Measurements from ENCODE around the gene GGA1. TPM values are rescaled to one million over a fixed set of nuclear protein-coding genes. Genes with fewer than 3 reads are reported as not detected.
"Not testable (repeated sequence)": the region's sequence is repeated elsewhere in the genome, so short reads cannot be mapped to it uniquely, and the experiment has no call there.

GGA1 gene
- total RNA-seq, 2 donors from 2014 or later, result 70.5 to 86.8 TPM

DNA sequence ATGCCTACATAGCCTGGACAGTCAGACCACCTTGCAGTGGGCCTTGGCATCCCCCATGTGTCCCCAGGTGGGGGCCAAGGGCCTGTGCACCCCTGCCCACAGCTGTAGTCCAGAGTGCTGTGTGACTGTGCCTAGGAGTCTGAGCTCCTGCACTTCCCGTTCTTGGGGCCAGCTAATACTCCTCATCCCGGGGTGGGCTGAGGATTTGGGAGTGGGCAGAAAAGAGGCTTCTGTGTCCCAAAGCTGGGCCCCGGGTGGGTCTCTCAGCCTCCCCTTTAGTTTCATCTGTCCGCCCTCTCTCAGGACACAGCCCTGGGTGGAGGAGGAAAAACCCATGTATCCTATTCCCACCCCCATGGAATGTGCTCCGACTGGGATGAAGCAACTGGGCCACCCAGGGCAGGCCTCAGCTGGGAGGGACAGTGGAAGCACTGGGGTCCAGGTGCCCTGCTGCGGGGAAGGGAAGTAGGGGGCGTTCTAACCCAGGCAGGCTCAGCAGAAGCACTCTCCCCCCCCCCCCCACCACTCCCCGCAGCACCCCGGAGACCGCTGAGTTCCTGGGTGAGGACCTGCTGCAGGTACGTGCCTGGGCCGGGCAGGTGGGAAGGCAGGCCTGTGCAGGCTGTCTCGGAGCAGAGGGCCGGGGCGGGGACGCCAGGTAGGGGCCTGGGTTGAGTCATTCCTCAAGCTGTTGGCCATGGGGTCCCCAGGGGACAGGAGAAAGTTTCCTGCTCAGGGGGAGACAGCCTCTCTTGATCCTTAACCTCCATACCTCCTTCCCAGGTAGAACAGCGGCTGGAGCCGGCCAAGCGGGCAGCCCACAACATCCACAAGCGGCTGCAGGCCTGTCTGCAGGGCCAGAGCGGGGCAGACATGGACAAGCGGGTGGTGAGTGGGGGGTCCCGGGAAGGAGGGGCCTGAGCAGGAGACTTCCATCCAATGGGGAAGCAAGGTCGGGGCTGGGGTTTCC, 32.2 kb downstream of the GGA1 start:
- ATAC-seq (peak; percentile 23), DNase-seq (no peak)
- Mint-ChIP-seq H3K27me3 (no peaks in the 10 kb centered on the region), H3K27ac (peak overlapping the region; percentile 87), H3K4me1 (peaks cover 49% of the 10 kb centered on the region), H3K36me3 (ENCODE audit: low read depth) (peaks cover 8% of the 10 kb centered on the region), H3K4me3 (peak overlapping the region; percentile 99)
- H3K9me3 ChIP-seq (ENCODE audit: control insufficient read depth, low read length, poor library complexity, severe bottlenecking), result no peaks in the 10 kb centered on the region

DNA sequence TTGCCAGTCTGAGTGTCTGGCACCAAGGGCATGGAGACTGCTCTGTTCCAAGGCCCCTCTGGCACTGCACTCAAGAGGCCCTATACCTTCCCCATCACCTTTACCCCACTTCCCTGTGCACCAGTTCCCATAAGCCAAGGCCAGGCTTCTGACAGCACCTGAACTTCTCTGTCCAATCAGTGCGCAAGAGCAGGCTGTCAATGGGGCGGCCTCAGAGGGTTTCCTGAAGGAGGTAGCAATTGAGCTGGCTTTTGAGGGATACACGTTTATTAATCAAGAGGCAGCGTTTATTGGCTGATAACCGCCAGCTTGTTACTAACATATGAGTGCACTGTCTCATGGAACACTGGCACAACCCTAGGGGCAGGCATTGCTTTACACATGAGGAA, 32.9 kb downstream of the GGA1 start:
- Mint-ChIP-seq H3K36me3 (ENCODE audit: low read depth) (peaks cover 8% of the 10 kb centered on the region), H3K27ac (peak overlapping the region; percentile 87), H3K27me3 (no peaks in the 10 kb centered on the region), H3K4me1 (peaks cover 46% of the 10 kb centered on the region), H3K4me3 (peak overlapping the region; percentile 99)
- ATAC-seq (no peak), DNase-seq (no peak)
- H3K9me3 ChIP-seq (ENCODE audit: control insufficient read depth, low read length, poor library complexity, severe bottlenecking), result no peaks in the 10 kb centered on the region

DNA sequence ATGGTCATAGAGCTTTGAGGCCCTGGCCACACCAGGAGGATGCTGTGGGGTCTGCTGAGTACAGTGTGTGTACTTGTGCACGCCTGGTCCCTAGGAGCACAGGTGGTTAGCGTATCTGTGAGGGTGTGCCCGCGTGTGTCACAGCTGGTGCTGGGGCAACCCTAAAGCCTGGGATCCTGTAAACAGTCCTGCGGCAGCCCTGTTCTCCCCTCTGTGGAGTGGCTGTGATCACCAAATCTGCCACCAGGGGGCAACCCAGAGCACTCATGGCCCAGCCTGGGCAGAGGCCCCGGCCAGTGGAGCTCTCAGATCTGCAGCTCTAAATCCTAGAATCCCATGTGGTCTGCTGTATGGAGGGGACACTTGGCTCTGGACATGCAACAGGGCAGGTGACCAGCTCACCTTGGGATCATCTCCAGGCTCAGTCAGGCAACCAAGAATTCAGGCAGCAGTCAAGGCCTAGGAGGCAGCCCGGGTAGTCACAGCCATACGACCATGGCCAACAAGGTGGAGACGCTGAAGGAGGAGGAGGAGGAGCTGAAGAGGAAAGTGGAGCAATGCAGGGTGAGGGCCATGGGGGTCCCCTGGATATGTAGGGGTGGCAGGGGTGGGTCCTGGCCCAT, 34.7 kb downstream of the GGA1 start:
- H3K27me3 Mint-ChIP-seq, result no peaks in the 10 kb centered on the region
- peak overlapping the region; percentile 68 for H3K4me3 Mint-ChIP-seq
- H3K36me3 Mint-ChIP-seq (ENCODE audit: low read depth), result peaks cover 8% of the 10 kb centered on the region
- H3K4me1 Mint-ChIP-seq, result peaks cover 33% of the 10 kb centered on the region
- H3K9me3 ChIP-seq (ENCODE audit: control insufficient read depth, low read length, poor library complexity, severe bottlenecking), result no peaks in the 10 kb centered on the region
- ATAC-seq (peak; percentile 73), DNase-seq (peak; percentile 73 to 91 (median 78))
- peak overlapping the region; percentile 63 for H3K27ac Mint-ChIP-seq

DNA sequence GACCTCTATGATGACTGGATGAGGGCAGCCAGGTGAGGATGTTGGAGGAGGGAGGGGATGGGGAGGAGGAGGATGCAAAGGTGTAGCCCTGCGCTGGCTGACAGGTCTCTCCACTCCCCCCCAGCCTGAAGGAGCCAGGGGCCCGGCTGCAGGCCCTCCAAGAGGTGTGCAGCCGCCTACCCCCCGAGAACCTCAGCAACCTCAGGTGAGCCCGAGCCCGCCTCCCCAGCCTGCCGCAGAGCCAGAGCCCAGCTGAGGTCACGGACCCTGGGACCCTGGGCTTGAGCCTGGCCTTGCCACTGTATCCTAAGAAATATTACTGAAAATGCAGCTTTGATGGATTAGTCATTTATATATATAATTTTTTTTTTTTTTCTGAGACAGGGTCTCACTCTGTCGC, 38.7 kb downstream of the GGA1 start:
- Mint-ChIP-seq H3K4me1 (peaks cover 20% of the 10 kb centered on the region), H3K36me3 (ENCODE audit: low read depth) (peaks cover 6% of the 10 kb centered on the region), H3K27ac (no peak overlapping the region), H3K27me3 (no peaks in the 10 kb centered on the region), H3K4me3 (no peak overlapping the region)
- H3K9me3 ChIP-seq (ENCODE audit: control insufficient read depth, low read length, poor library complexity, severe bottlenecking), result no peaks in the 10 kb centered on the region
- ATAC-seq, result no peak
- no peak for DNase-seq

DNA sequence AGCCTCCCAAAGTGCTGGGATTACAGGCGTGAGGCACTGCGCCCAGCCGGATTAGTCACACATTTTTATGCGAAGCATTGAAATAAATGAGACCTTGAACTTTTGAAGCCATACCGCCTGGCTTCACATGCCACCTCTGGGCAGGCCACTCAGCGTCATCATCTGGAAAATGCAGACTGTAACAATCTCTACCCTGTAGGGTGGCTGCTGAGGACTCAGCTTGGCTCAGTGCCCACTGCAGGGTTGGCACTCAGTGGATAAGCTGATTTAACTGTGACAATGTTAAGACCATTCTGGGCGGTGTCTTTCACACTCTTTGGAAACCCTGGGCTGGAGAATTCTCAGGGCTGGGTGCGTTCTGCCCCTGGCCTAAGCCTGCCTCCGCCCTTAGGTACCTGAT, 39.3 kb downstream of the GGA1 start:
- H3K27ac Mint-ChIP-seq, result peak overlapping the region; percentile 37

DNA sequence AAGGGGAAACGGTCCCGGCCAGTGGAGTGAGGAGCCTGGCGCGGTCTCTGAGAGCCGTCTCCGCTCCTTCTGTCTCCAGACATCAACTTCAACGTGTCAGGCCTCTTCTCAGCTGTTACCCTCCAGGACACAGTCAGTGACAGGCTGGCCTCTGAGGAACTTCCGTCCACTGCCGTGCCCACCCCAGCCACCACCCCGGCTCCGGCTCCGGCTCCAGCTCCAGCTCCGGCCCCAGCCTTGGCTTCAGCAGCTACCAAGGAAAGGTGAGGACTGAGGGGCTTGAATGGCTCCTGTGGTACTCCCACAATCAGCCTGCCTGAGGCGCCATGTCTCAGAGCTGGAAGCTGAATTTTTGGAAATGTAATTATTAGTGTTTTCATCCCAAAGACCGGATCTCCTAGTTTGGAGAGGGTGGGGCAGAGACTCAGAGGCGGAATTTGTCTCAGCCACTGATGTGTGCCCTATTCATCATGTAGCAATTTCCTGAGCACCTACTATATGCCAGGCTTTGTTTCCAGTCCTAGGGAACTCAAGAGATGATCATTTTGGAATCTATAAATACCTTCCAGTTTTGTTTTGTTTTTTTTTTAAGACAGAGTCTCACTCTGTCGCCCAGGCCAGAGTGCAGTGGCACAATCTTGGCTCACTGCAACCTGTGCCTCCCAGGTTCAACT, 42.0 kb downstream of the GGA1 start:
- DNase-seq (no peak), ATAC-seq (no peak)
- Mint-ChIP-seq H3K4me3 (no peak overlapping the region), H3K4me1 (peaks cover 2% of the 10 kb centered on the region), H3K36me3 (ENCODE audit: low read depth) (no peaks in the 10 kb centered on the region), H3K27ac (no peak overlapping the region), H3K27me3 (no peaks in the 10 kb centered on the region)
- H3K9me3 ChIP-seq (ENCODE audit: control insufficient read depth, low read length, poor library complexity, severe bottlenecking), result no peaks in the 10 kb centered on the region

More for the DNA sequence above, 39.3 kb downstream of the GGA1 start:
- peaks cover 17% of the 10 kb centered on the region for H3K4me1 Mint-ChIP-seq
- H3K36me3 Mint-ChIP-seq (ENCODE audit: low read depth), result peaks cover 4% of the 10 kb centered on the region
- ATAC-seq (no peak), DNase-seq (no peak)
- no peaks in the 10 kb centered on the region for H3K9me3 ChIP-seq (ENCODE audit: control insufficient read depth, low read length, poor library complexity, severe bottlenecking)
- H3K27me3 Mint-ChIP-seq, result no peaks in the 10 kb centered on the region
- H3K4me3 Mint-ChIP-seq, result no peak overlapping the region

DNA sequence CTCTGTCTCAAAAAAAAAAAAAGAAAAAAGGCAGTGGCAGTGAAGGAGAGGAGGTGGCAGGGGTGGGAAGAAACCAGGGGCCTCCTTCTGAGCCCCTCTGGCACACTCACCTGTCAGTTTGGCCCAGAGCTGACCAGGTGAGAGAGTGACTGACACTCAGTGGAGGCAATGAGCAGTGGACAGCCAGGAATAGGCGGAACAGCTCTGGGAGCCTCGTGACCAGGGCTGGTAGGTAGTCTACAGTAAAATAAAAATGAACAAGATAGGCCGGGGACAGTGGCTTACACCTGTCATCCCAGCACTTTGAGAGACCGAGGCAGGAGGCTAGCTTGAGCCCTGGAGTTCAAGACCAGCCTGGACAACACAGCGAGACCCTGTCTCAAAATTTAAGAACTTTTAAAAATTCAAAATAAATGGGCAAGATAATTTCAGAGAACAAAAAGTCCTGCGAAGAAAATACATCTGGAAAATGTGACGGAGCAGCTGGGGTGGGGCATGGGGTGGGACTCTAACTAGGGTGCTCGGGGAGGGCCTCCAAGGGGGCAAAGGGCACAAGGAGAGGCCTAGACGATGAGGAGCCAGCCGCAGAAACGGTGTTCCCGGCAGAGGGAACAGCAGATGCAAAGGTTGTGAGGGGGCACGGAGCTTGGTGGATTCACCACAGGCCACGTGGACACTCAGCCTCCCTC, 46.1 kb downstream of the GGA1 start:
- ATAC-seq (no peak), DNase-seq (no peak)
- Mint-ChIP-seq H3K27ac (no peak overlapping the region), H3K36me3 (ENCODE audit: low read depth) (no peaks in the 10 kb centered on the region), H3K27me3 (no peaks in the 10 kb centered on the region), H3K4me3 (no peak overlapping the region), H3K4me1 (peaks cover 21% of the 10 kb centered on the region)
- H3K9me3 ChIP-seq (ENCODE audit: control insufficient read depth, low read length, poor library complexity, severe bottlenecking), result no peaks in the 10 kb centered on the region

DNA sequence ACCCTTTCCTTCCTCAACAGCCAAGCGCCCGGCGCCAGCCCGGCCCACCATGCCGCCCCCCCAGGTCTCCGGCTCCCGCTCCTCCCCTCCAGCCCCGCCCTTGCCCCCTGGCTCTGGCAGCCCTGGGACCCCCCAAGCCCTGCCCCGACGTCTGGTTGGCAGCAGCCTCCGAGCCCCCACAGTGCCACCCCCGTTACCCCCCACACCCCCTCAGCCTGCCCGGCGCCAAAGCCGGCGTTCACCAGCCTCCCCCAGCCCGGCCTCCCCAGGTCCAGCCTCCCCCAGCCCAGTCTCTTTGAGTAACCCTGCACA, 46.6 kb downstream of the GGA1 start:
- DNase-seq (no peak), ATAC-seq (no peak)
- Mint-ChIP-seq H3K27ac (no peak overlapping the region), H3K4me3 (no peak overlapping the region), H3K27me3 (no peaks in the 10 kb centered on the region), H3K4me1 (peaks cover 26% of the 10 kb centered on the region), H3K36me3 (ENCODE audit: low read depth) (no peaks in the 10 kb centered on the region)
- H3K9me3 ChIP-seq (ENCODE audit: control insufficient read depth, low read length, poor library complexity, severe bottlenecking), result no peaks in the 10 kb centered on the region

DNA sequence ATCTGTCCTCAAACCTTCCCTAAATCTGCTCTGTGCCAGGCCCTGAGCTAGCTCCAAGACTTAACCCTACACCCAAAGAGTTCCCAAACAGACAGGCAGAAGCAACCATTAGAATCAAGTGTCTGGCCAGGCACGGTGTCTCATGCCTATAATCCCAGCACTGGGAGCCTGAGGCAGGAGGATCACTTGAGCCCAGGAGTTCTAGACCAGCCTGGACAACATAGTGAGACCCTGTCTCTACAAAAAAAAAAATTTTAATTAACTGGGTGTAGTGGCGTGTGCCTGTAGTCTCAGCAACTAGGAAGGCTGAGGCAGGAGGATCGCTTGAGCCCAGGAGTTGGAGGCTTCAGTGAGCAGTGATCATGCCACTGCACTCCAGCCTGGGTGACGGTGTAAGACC, 47.9 kb downstream of the GGA1 start:
- Mint-ChIP-seq H3K4me3 (peak overlapping the region; percentile 36), H3K4me1 (peaks cover 31% of the 10 kb centered on the region), H3K27ac (peak overlapping the region; percentile 54)
- not testable (repeated sequence) for ATAC-seq; H3K9me3 ChIP-seq (ENCODE audit: control insufficient read depth, low read length, poor library complexity, severe bottlenecking); DNase-seq; H3K27me3 Mint-ChIP-seq; H3K36me3 Mint-ChIP-seq (ENCODE audit: low read depth)

DNA sequence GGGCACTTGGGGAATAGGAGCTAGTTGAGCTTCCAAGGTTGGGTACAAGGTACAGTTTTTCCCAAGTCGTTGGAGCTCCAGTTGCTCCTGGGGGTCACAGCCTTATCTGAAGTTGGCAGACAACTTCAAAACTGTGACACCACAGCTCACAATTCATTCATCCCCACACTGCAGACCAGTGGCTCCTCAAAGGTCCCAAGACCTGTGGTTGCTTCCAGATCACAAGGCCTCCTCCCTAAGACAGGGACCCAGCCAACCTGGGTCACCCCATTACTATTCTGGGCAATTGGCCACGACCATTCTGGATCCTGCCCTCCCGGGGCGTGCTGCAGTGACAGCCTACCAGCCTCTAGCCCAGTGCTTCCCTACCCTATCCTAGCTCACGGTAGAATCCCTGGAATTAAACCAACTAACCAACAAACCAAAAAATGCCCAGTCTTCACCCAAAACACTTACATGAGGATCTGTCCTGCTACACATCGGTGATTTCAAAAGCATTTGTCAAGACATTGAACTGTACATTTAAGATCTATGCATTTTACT, 49.0 kb downstream of the GGA1 start:
- ATAC-seq (no peak), DNase-seq (no peak)
- H3K9me3 ChIP-seq (ENCODE audit: control insufficient read depth, low read length, poor library complexity, severe bottlenecking), result no peaks in the 10 kb centered on the region
- Mint-ChIP-seq H3K27me3 (no peaks in the 10 kb centered on the region), H3K4me1 (peaks cover 38% of the 10 kb centered on the region), H3K27ac (peak overlapping the region; percentile 92), H3K36me3 (ENCODE audit: low read depth) (peaks cover 3% of the 10 kb centered on the region), H3K4me3 (peak overlapping the region; percentile 86)

DNA sequence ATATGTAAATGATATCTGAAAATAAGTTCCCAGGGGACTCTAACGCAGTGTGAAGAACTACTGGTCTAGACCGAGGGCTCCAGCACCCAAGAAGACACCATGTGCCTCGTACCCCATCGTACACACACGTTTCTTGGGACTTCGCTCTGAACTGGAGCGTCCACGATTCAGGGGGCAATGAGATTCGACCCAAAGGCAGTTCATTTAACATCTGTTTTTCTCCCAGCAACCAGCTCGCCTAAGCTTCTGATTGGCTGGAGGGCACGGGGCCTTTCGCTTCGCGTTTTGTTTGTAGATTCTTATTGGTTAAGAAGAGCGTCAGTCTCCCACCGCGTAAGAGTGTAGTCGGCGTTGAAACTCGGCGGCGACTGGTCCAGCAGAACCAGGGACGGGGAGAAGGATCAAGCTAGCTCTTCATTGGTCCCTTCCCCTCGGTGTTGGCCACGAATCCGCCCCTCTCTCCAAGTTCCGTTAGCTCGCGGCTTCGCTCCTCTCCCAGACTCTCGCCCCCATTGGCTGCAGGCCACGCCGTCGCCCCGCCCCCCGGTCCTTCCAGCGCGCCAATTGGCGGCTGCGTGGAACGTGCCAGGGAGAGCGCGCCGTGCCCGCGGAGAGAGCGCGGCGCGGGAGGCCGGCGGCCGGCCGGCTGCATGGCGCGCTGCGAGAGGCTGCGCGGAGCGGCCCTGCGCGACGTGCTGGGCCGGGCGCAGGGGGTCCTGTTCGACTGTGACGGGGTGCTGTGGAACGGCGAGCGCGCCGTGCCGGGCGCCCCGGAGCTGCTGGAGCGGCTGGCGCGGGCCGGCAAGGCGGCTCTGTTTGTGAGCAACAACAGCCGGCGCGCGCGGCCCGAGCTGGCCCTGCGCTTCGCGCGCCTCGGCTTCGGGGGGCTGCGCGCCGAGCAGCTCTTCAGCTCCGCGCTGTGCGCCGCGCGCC, 49.8 kb downstream of the GGA1 start, which contains the start of gene PDXP:
PDXP (plus strand) TSS at position 591 of the 933 bp plus-strand sequence; CDS start at position 651, 60 bp downstream.
- no peaks in the 10 kb centered on the region for H3K27me3 Mint-ChIP-seq
- H3K27ac Mint-ChIP-seq, result peak within 1 kb of the TSS; percentile 92
- H3K36me3 Mint-ChIP-seq (ENCODE audit: low read depth), result peaks cover 3% of the 10 kb centered on the region
- H3K4me1 Mint-ChIP-seq, result peaks cover 38% of the 10 kb centered on the region
- peak within 1 kb of the TSS; percentile 88 for H3K4me3 Mint-ChIP-seq
- DNase-seq (peak; percentile 97), ATAC-seq (peak; percentile 95)
- no peaks in the 10 kb centered on the region for H3K9me3 ChIP-seq (ENCODE audit: control insufficient read depth, low read length, poor library complexity, severe bottlenecking)

All from T-helper 17 cell (primary cell).